Smooth muscle cell (in vitro differentiated cells): ENCODE data around the gene VPS13D. TPM values are rescaled to one million over a fixed set of nuclear protein-coding genes. Genes with fewer than 3 reads are reported as not detected.

Experiments used
- DNase-seq: peaks from one replicate; lab custom pipeline; 2025; ENCODE audit not compliant: unreplicated experiment; lab: John Stamatoyannopoulos, UW
- H2AFZ ChIP-seq: fragments of 200-600 bp; sonication (generic); 2 replicates; pipeline ENCODE4 v1.6.0; 2016; ENCODE audit warnings: antibody characterized with exemption, low read depth, mild to moderate bottlenecking
- H3F3A ChIP-seq: fragments of 200-600 bp; sonication (generic); 2 replicates; pipeline ENCODE4 v1.6.0; 2017; ENCODE audit warnings: antibody characterized with exemption, low read depth
- H3K27ac ChIP-seq: fragments of 200-600 bp; sonication (generic); 2 replicates; pipeline ENCODE4 v1.5.1; 2016; ENCODE audit warnings: low read depth, mild to moderate bottlenecking
- H3K27me3 ChIP-seq: fragments of 200-600 bp; sonication (generic); 2 replicates; pipeline ENCODE4 v1.6.1; 2016; ENCODE audit warnings: low read depth, mild to moderate bottlenecking
- H3K36me3 ChIP-seq: fragments of 200-600 bp; sonication (generic); 2 replicates; pipeline ENCODE4 v1.5.1; 2016; ENCODE audit warnings: low read depth
- H3K4me1 ChIP-seq: fragments of 200-600 bp; sonication (generic); 2 replicates; pipeline ENCODE4 v1.5.1; 2016; ENCODE audit warnings: low read depth
- H3K4me2 ChIP-seq: fragments of 200-600 bp; sonication (generic); 2 replicates; pipeline ENCODE4 v1.6.0; 2016; ENCODE audit warnings: mild to moderate bottlenecking
- H3K4me3 ChIP-seq: fragments of 200-600 bp; sonication (generic); 2 replicates; pipeline ENCODE4 v1.5.1; 2016; ENCODE audit warnings: mild to moderate bottlenecking
- H3K79me2 ChIP-seq: fragments of 200-600 bp; sonication (generic); 2 replicates; pipeline ENCODE4 v1.6.0; 2016; ENCODE audit warnings: low read depth, mild to moderate bottlenecking
- H3K9ac ChIP-seq: fragments of 200-600 bp; sonication (generic); 2 replicates; pipeline ENCODE4 v1.6.0; 2016; ENCODE audit warnings: low read depth
- H3K9me3 ChIP-seq: fragments of 200-600 bp; sonication (generic); replicated peaks from 2 replicates; pipeline ENCODE4 v1.5.1; 2016; ENCODE audit warnings: low read depth
- H4K20me1 ChIP-seq: fragments of 200-600 bp; sonication (generic); 2 replicates; pipeline ENCODE4 v1.6.0; 2016; ENCODE audit warnings: low read depth
- WGBS: methylation state at CpG from one replicate; pipeline ENCODE4 v1.1.7; 2016; ENCODE audit warnings: low lambda C conversion rate; 5-methylcytosine and 5-hydroxymethylcytosine counted together
- polyA plus RNA-seq: library from polyadenylated mRNA; unstranded; fragments of >200 nt; fragmentation: Nextera tagmentation; extraction: Ambion mirVana; gene quantifications from 2 replicates; pipeline ENCODE4 v1.2.1, GENCODE V29; 2016
- total RNA-seq: library from RNA; depleted of rRNA; stranded (reverse); fragments of >200 nt; gene quantifications from 2 replicates; pipeline ENCODE4 v1.2.3, GENCODE V29; 2014
- TF ChIP-seq, protein P1 (sequence below): fragments of 200-600 bp; sonication (generic); IDR thresholded peaks from 2 replicates; pipeline ENCODE4 v1.5.1; 2017; ENCODE audit warnings: borderline replicate concordance, mild to moderate bottlenecking, antibody characterized with exemption; ENCODE audit not compliant: insufficient read depth, poor library complexity, severe bottlenecking

The VPS13D gene
- total and polyA plus RNA-seq, 2 experiments from 2014 or later: 3.5 to 20.0 TPM

DNA sequence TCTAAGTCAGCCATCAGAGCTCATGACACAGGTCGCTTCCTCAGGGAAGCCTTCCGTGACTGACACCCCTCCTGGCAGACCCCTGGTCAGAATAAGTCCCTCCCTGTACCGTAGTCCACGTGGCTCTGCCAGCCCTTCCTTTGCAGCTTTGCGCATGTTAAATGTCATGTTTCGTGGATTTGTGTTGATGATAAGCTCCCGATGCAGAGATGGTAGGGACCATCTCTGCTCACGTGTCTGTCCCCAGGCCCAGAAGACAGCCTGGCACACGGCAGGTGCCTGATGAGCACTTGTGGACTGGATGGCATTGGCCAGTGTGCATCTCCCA is 312.3 kb downstream of the VPS13D start:
- peaks cover 8% of the 10 kb centered on the region for H3F3A ChIP-seq
- no peaks in the 10 kb centered on the region for H4K20me1 ChIP-seq
- no peaks in the 10 kb centered on the region for H3K79me2 ChIP-seq
- H2AFZ ChIP-seq: no peak overlapping the region
- WGBS: 92% methylated on average over 9 of the region's 9 CpGs
- H3K27ac ChIP-seq: no peak overlapping the region
- no peak overlapping the region for H3K4me2 ChIP-seq
- H3K9me3 ChIP-seq: no peaks in the 10 kb centered on the region
- peaks cover 7% of the 10 kb centered on the region for H3K27me3 ChIP-seq
- DNase-seq: no peak
- peaks cover 25% of the 10 kb centered on the region for H3K4me1 ChIP-seq
- H3K9ac ChIP-seq: no peak overlapping the region
- H3K36me3 ChIP-seq: no peaks in the 10 kb centered on the region
- no peak overlapping the region for H3K4me3 ChIP-seq
- TF ChIP-seq, protein P1, sequence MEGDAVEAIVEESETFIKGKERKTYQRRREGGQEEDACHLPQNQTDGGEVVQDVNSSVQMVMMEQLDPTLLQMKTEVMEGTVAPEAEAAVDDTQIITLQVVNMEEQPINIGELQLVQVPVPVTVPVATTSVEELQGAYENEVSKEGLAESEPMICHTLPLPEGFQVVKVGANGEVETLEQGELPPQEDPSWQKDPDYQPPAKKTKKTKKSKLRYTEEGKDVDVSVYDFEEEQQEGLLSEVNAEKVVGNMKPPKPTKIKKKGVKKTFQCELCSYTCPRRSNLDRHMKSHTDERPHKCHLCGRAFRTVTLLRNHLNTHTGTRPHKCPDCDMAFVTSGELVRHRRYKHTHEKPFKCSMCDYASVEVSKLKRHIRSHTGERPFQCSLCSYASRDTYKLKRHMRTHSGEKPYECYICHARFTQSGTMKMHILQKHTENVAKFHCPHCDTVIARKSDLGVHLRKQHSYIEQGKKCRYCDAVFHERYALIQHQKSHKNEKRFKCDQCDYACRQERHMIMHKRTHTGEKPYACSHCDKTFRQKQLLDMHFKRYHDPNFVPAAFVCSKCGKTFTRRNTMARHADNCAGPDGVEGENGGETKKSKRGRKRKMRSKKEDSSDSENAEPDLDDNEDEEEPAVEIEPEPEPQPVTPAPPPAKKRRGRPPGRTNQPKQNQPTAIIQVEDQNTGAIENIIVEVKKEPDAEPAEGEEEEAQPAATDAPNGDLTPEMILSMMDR: no peak

DNA sequence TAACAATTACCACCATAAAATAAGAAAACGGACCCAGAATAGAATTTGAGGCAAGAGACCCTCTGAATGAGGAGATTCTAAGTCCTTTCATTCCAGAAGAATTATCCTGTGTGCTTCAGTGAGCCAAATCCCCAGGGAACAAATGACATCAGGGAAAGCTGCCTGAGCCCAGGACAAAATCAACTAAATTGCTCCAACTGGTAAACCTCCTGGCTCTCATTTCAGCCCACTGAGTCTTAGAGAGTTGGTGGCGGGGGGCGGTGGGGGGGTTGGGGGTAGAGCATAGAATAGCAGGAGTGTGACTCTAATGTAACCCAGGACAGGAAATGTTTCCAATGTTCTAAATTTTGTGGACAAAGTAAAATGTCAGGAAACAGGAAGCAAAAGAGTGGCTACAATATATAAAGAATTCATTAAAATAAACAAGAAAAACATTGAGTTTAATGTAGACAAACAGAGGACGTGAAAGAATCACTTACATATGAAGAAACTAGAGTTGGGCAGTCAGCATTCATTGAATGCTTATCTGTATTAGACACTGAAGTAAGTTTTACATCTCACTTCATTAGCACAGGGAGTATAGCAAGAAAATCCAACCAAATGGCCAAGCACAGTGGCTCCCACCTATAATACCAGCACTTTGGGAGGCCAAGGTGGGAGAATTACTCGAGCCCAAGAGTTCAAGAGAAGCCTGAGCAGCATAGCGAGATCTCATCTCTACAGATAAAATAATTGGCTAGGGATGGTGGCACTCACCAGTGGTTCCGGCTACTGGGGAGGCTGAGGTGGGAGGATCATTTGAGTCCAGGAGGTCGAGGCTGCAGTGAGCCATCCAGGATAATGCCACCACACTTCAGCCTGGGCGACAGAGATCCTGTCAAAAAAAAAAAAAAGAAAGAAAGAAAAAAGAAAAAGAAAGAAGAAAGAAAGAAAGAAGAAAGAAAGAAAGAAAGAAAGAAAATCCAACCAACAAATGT is 313.1 kb downstream of the VPS13D start:
- H3F3A ChIP-seq: peaks cover 8% of the 10 kb centered on the region
- no peak overlapping the region for H3K9ac ChIP-seq
- no peaks in the 10 kb centered on the region for H3K9me3 ChIP-seq
- H3K27ac ChIP-seq: no peak overlapping the region
- peaks cover 1% of the 10 kb centered on the region for H3K27me3 ChIP-seq
- H3K79me2 ChIP-seq: no peaks in the 10 kb centered on the region
- no peak overlapping the region for H3K4me2 ChIP-seq
- 79% methylated on average over 9 of the region's 9 CpGs for WGBS
- no peaks in the 10 kb centered on the region for H4K20me1 ChIP-seq
- TF ChIP-seq, protein P1: no peak
- no peak for DNase-seq
- H3K4me1 ChIP-seq: peaks cover 25% of the 10 kb centered on the region
- H3K4me3 ChIP-seq: no peak overlapping the region
- no peaks in the 10 kb centered on the region for H3K36me3 ChIP-seq
- no peak overlapping the region for H2AFZ ChIP-seq

DNA sequence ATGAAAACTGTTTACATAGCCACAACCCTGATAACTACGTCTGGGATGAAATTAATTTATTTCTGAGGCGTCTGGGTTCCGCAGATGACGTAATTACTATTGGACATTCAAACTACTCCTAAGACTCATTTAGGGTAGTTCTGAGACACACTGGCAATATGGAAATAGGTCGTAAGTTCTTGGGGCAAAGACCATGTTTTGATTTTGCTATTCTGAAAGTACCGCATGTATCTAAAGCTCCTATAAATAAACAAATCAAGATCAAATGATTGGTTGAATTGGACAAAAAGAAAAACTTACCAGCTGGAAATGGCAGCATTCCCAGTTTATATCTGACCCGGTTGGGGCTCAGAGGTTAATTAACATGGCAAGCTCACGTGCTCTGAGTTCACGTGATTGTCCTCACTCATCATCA is 313.9 kb downstream of the VPS13D start:
- Histone ChIP-seq H3K9me3 (no peaks in the 10 kb centered on the region), H3K27me3 (no peaks in the 10 kb centered on the region), H3K9ac (no peak overlapping the region), H4K20me1 (no peaks in the 10 kb centered on the region), H3K79me2 (no peaks in the 10 kb centered on the region), H2AFZ (no peak overlapping the region), H3K4me1 (peaks cover 25% of the 10 kb centered on the region), H3K4me2 (no peak overlapping the region), H3F3A (peaks cover 8% of the 10 kb centered on the region), H3K4me3 (no peak overlapping the region), H3K36me3 (no peaks in the 10 kb centered on the region), H3K27ac (no peak overlapping the region)
- no peak for DNase-seq
- WGBS: 95% methylated on average over 9 of the region's 9 CpGs
- TF ChIP-seq, protein P1: no peak

DNA sequence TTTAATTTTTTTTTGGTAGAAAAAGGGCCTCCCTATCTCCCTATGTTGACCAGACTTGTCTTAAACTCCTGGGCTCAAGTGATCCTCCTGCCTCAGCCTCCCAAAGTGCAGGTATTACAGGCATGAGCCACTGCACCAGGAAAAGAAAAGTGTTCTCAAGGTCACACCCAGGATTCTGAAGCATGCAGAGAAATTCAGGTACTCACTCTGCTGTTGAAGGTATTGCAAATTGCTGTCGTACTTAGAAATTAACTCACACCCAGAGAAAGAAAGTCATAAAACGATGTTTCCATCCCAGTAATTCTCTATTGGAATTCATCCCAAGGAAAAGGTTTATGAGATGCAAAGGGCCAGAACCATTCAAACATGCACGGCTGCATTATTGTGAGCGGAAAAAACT is 314.5 kb downstream of the VPS13D start:
- no peaks in the 10 kb centered on the region for H4K20me1 ChIP-seq
- no peak overlapping the region for H3K4me2 ChIP-seq
- no peaks in the 10 kb centered on the region for H3K9me3 ChIP-seq
- no peak overlapping the region for H3K27ac ChIP-seq
- peaks cover 4% of the 10 kb centered on the region for H3F3A ChIP-seq
- H2AFZ ChIP-seq: no peak overlapping the region
- H3K27me3 ChIP-seq: no peaks in the 10 kb centered on the region
- H3K4me3 ChIP-seq: no peak overlapping the region
- TF ChIP-seq, protein P1: no peak
- H3K36me3 ChIP-seq: no peaks in the 10 kb centered on the region
- DNase-seq: no peak
- peaks cover 25% of the 10 kb centered on the region for H3K4me1 ChIP-seq
- no peaks in the 10 kb centered on the region for H3K79me2 ChIP-seq
- no peak overlapping the region for H3K9ac ChIP-seq
- 76% methylated on average over 4 of the region's 4 CpGs for WGBS
